NCI-H128 (cell line): Measurements from ENCODE around the gene SLC38A8.

Experiments used
- DNase-seq: peaks from one replicate; lab custom pipeline; 2025; ENCODE audit not compliant: unreplicated experiment; lab: John Stamatoyannopoulos, UW

Gene SLC38A8

GRCh38 chr16:84068783-84069462 lies 26.3 kb upstream of the SLC38A8 start:
- DNase-seq, result no peak

GRCh38 chr16:84068041-84068440 lies 25.4 kb upstream of the SLC38A8 start:
- no peak for DNase-seq

- DNase-seq, result no peak
Measured at GRCh38 chr16:84067640-84068039, 25.0 kb upstream of the SLC38A8 start.

GRCh38 chr16:84065536-84066132 lies 23.0 kb upstream of the SLC38A8 start:
- DNase-seq, result peak; percentile 37

- DNase-seq, result no peak
Measured at GRCh38 chr16:84063980-84064379, 21.4 kb upstream of the SLC38A8 start.

GRCh38 chr16:84062734-84063640 lies 20.4 kb upstream of the SLC38A8 start:
- peak; percentile 34 for DNase-seq

GRCh38 chr16:84061236-84061819 lies 18.7 kb upstream of the SLC38A8 start:
- no peak for DNase-seq

- no peak for DNase-seq
Measured at GRCh38 chr16:84059946-84060901, 17.6 kb upstream of the SLC38A8 start.

GRCh38 chr16:84059111-84059510 lies 16.5 kb upstream of the SLC38A8 start:
- DNase-seq, result no peak

- DNase-seq, result no peak
Measured at GRCh38 chr16:84058664-84059063, 16.1 kb upstream of the SLC38A8 start.

- no peak for DNase-seq
Measured at GRCh38 chr16:84058211-84058610, 15.6 kb upstream of the SLC38A8 start.

- DNase-seq, result no peak
Measured at GRCh38 chr16:84056933-84057332, 14.3 kb upstream of the SLC38A8 start.

- no peak for DNase-seq
Measured at GRCh38 chr16:84055801-84056634, 13.4 kb upstream of the SLC38A8 start.

GRCh38 chr16:84055366-84055765 lies 12.8 kb upstream of the SLC38A8 start:
- no peak for DNase-seq

- DNase-seq, result no peak
Measured at GRCh38 chr16:84054916-84055315, 12.3 kb upstream of the SLC38A8 start.

- no peak for DNase-seq
Measured at GRCh38 chr16:84054271-84054670, 11.7 kb upstream of the SLC38A8 start.

GRCh38 chr16:84053237-84053636 lies 10.6 kb upstream of the SLC38A8 start:
- no peak for DNase-seq

GRCh38 chr16:84052071-84052622 lies 9.6 kb upstream of the SLC38A8 start:
- DNase-seq, result no peak

- no peak for DNase-seq
Measured at GRCh38 chr16:84050316-84050715, 7.7 kb upstream of the SLC38A8 start.
